Smooth muscle cell (in vitro differentiated cells): ENCODE data around the gene M6PR. TPM values are rescaled to one million over a fixed set of nuclear protein-coding genes. Genes with fewer than 3 reads are reported as not detected.
"Not testable (repeated sequence)": the region's sequence is repeated elsewhere in the genome, so short reads cannot be mapped to it uniquely, and the experiment has no call there.

Source experiments
- DNase-seq: peaks from one replicate; lab custom pipeline; 2025; ENCODE audit not compliant: unreplicated experiment; lab: John Stamatoyannopoulos, UW
- H2AFZ ChIP-seq: fragments of 200-600 bp; sonication (generic); 2 replicates; pipeline ENCODE4 v1.6.0; 2016; ENCODE audit warnings: antibody characterized with exemption, low read depth, mild to moderate bottlenecking
- H3F3A ChIP-seq: fragments of 200-600 bp; sonication (generic); 2 replicates; pipeline ENCODE4 v1.6.0; 2017; ENCODE audit warnings: antibody characterized with exemption, low read depth
- H3K27ac ChIP-seq: fragments of 200-600 bp; sonication (generic); 2 replicates; pipeline ENCODE4 v1.5.1; 2016; ENCODE audit warnings: low read depth, mild to moderate bottlenecking
- H3K27me3 ChIP-seq: fragments of 200-600 bp; sonication (generic); 2 replicates; pipeline ENCODE4 v1.6.1; 2016; ENCODE audit warnings: low read depth, mild to moderate bottlenecking
- H3K36me3 ChIP-seq: fragments of 200-600 bp; sonication (generic); 2 replicates; pipeline ENCODE4 v1.5.1; 2016; ENCODE audit warnings: low read depth
- H3K4me1 ChIP-seq: fragments of 200-600 bp; sonication (generic); 2 replicates; pipeline ENCODE4 v1.5.1; 2016; ENCODE audit warnings: low read depth
- H3K4me2 ChIP-seq: fragments of 200-600 bp; sonication (generic); 2 replicates; pipeline ENCODE4 v1.6.0; 2016; ENCODE audit warnings: mild to moderate bottlenecking
- H3K4me3 ChIP-seq: fragments of 200-600 bp; sonication (generic); 2 replicates; pipeline ENCODE4 v1.5.1; 2016; ENCODE audit warnings: mild to moderate bottlenecking
- H3K79me2 ChIP-seq: fragments of 200-600 bp; sonication (generic); 2 replicates; pipeline ENCODE4 v1.6.0; 2016; ENCODE audit warnings: low read depth, mild to moderate bottlenecking
- H3K9ac ChIP-seq: fragments of 200-600 bp; sonication (generic); 2 replicates; pipeline ENCODE4 v1.6.0; 2016; ENCODE audit warnings: low read depth
- H3K9me3 ChIP-seq: fragments of 200-600 bp; sonication (generic); replicated peaks from 2 replicates; pipeline ENCODE4 v1.5.1; 2016; ENCODE audit warnings: low read depth
- H4K20me1 ChIP-seq: fragments of 200-600 bp; sonication (generic); 2 replicates; pipeline ENCODE4 v1.6.0; 2016; ENCODE audit warnings: low read depth
- WGBS: methylation state at CpG from one replicate; pipeline ENCODE4 v1.1.7; 2016; ENCODE audit warnings: low lambda C conversion rate; 5-methylcytosine and 5-hydroxymethylcytosine counted together
- polyA plus RNA-seq: library from polyadenylated mRNA; unstranded; fragments of >200 nt; fragmentation: Nextera tagmentation; extraction: Ambion mirVana; gene quantifications from 2 replicates; pipeline ENCODE4 v1.2.1, GENCODE V29; 2016
- total RNA-seq: library from RNA; depleted of rRNA; stranded (reverse); fragments of >200 nt; gene quantifications from 2 replicates; pipeline ENCODE4 v1.2.3, GENCODE V29; 2014
- TF ChIP-seq, protein P1 (sequence below): fragments of 200-600 bp; sonication (generic); IDR thresholded peaks from 2 replicates; pipeline ENCODE4 v1.5.1; 2017; ENCODE audit warnings: borderline replicate concordance, mild to moderate bottlenecking, antibody characterized with exemption; ENCODE audit not compliant: insufficient read depth, poor library complexity, severe bottlenecking

Gene M6PR
- total and polyA plus RNA-seq, 2 experiments from 2014 or later, result 49.8 to 106 TPM

DNA sequence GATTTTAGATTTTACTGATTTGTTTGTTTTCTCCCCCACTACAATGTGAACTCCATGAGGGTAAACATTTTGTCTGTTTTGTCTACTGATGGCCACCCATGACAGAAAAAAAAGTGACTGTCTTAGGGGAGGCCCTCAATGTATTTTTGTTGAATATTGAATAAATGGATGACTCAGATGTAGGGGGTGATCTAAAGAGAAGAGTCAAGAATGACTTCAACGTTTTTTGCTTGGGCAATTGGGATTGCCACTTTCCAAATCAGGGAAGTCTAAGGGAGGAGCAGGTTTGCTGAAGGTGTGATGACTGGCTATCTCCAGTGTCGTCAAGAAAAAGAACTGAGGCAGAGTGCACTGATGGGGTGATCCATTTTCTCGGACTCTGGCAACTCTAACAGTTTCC is 45.8 kb downstream of the M6PR start:
- H3K27me3 ChIP-seq, result no peaks in the 10 kb centered on the region
- no peak overlapping the region for H3K4me2 ChIP-seq
- H3K4me1 ChIP-seq, result no peaks in the 10 kb centered on the region
- no peaks in the 10 kb centered on the region for H3K36me3 ChIP-seq
- no peak overlapping the region for H2AFZ ChIP-seq
- H3K9me3 ChIP-seq, result no peaks in the 10 kb centered on the region
- H3K27ac ChIP-seq, result no peak overlapping the region
- H3K9ac ChIP-seq, result no peak overlapping the region
- TF ChIP-seq, protein P1, sequence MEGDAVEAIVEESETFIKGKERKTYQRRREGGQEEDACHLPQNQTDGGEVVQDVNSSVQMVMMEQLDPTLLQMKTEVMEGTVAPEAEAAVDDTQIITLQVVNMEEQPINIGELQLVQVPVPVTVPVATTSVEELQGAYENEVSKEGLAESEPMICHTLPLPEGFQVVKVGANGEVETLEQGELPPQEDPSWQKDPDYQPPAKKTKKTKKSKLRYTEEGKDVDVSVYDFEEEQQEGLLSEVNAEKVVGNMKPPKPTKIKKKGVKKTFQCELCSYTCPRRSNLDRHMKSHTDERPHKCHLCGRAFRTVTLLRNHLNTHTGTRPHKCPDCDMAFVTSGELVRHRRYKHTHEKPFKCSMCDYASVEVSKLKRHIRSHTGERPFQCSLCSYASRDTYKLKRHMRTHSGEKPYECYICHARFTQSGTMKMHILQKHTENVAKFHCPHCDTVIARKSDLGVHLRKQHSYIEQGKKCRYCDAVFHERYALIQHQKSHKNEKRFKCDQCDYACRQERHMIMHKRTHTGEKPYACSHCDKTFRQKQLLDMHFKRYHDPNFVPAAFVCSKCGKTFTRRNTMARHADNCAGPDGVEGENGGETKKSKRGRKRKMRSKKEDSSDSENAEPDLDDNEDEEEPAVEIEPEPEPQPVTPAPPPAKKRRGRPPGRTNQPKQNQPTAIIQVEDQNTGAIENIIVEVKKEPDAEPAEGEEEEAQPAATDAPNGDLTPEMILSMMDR, result no peak
- H3K79me2 ChIP-seq, result no peaks in the 10 kb centered on the region
- H3F3A ChIP-seq, result no peaks in the 10 kb centered on the region
- H4K20me1 ChIP-seq, result no peaks in the 10 kb centered on the region
- no peak overlapping the region for H3K4me3 ChIP-seq
- no peak for DNase-seq
- 90% methylated on average over 3 of the region's 3 CpGs for WGBS

DNA sequence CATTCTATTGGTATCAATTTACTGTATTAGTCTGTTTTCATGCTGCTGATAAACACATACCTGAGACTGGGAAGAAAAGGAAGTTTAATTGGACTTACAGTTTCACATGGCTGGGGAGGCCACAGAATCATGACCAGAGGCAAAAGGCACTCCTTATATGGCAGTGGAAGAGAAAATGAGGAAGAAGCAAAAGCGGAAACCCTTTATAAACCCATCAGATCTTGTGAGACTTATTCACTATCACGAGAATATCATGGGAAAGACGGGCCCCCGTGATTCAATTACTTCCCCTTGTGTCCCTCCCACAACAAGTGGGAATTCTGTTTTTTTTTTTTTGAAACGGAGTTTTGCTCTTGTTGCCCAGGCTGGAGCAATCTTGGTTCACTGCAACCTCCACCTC is 46.7 kb downstream of the M6PR start:
- not testable (repeated sequence) for H3K9me3 ChIP-seq, H3K4me3 ChIP-seq, DNase-seq, H3K79me2 ChIP-seq, H3K27ac ChIP-seq, H3K4me1 ChIP-seq, H3K36me3 ChIP-seq, H2AFZ ChIP-seq, H3K4me2 ChIP-seq, H4K20me1 ChIP-seq, H3K9ac ChIP-seq, H3K27me3 ChIP-seq, H3F3A ChIP-seq
- WGBS, result 97% methylated on average over 5 of the region's 5 CpGs

DNA sequence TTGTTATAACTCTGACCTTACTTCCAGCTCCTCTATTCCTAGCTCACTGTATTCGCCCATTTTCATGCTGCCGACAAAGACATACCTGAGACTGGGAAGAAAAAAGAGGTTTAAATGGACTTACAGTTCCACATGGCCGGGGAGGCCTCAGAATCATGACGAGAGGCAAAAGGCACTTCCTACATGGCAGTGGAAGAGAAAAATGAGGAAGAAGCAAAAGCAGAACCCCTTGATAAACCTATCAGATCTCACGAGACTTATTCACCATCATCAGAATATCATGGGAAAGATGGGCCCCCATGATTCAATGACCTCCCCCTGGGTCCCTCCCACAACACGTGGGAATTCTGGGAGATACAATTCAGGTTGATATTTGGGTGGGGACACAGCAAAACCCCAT is 49.6 kb downstream of the M6PR start:
- Histone ChIP-seq H4K20me1 (no peaks in the 10 kb centered on the region), H3K27me3 (no peaks in the 10 kb centered on the region), H3K36me3 (no peaks in the 10 kb centered on the region), H3K27ac (no peak overlapping the region), H3K4me3 (no peak overlapping the region), H3K9me3 (no peaks in the 10 kb centered on the region), H2AFZ (no peak overlapping the region), H3K4me2 (no peak overlapping the region), H3K9ac (no peak overlapping the region), H3F3A (no peaks in the 10 kb centered on the region), H3K79me2 (no peaks in the 10 kb centered on the region), H3K4me1 (no peaks in the 10 kb centered on the region)
- 93% methylated on average over 6 of the region's 6 CpGs for WGBS
- TF ChIP-seq, protein P1, result no peak
- no peak for DNase-seq

DNA sequence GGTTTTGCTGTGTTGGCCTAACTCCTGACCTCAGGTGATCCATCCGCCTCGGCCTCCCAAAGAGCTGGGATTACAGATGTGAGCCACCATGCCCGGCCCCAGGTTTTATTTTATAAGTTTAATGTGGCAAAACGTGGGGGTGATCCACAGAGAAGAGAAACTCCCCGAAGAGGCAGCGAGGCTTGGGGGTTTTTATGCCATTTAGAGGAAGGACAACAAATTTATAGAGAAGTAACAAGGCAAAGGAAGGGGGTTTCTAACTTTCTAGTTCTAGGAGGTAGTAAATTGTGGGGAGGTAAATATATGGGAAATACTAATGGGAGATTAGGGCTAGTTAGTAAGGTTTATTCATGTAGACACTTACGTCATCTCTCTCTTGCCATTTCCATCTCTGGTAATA is 52.4 kb downstream of the M6PR start:
- TF ChIP-seq, protein P1, result no peak
- Histone ChIP-seq H4K20me1 (no peaks in the 10 kb centered on the region), H3K4me2 (no peak overlapping the region), H3K36me3 (no peaks in the 10 kb centered on the region), H2AFZ (no peak overlapping the region), H3K9ac (no peak overlapping the region), H3K9me3 (no peaks in the 10 kb centered on the region), H3K27me3 (no peaks in the 10 kb centered on the region), H3K4me3 (no peak overlapping the region), H3F3A (no peaks in the 10 kb centered on the region), H3K79me2 (no peaks in the 10 kb centered on the region), H3K27ac (no peak overlapping the region), H3K4me1 (no peaks in the 10 kb centered on the region)
- DNase-seq, result no peak
- 94% methylated on average over 7 of the region's 7 CpGs for WGBS
